Osteoblast (primary cell): Measurements from ENCODE around the gene ETS2. TPM values are rescaled to one million over a fixed set of nuclear protein-coding genes. Genes with fewer than 3 reads are reported as not detected.

Experiments
- DNase-seq: peaks from one replicate; pipeline ENCODE4 v3.0.0; 2011; ENCODE audit warnings: low spot score, mixed read lengths; ENCODE audit not compliant: insufficient read length; ENCODE audit errors: missing footprints
- H2AFZ ChIP-seq: 2 replicates; pipeline ENCODE4 v1.6.0; 2011; ENCODE audit warnings: mild to moderate bottlenecking, low read length
- H3K27ac ChIP-seq: 2 replicates; pipeline ENCODE4 v1.5.1; 2011; ENCODE audit warnings: mild to moderate bottlenecking, low read depth, low read length, moderate library complexity
- H3K27me3 ChIP-seq: 2 replicates; pipeline ENCODE4 v1.6.0; 2012; ENCODE audit warnings: mild to moderate bottlenecking, control low read depth, inconsistent platforms, low read length, moderate library complexity; ENCODE audit not compliant: insufficient read depth
- H3K36me3 ChIP-seq: 2 replicates; pipeline ENCODE4 v1.5.1; 2011; ENCODE audit warnings: mild to moderate bottlenecking, low read length, control low read depth, moderate library complexity; ENCODE audit not compliant: insufficient read depth
- H3K4me1 ChIP-seq: 2 replicates; pipeline ENCODE4 v1.5.1; 2011; ENCODE audit warnings: mild to moderate bottlenecking, low read length, control low read depth, moderate library complexity; ENCODE audit not compliant: insufficient read depth
- H3K4me2 ChIP-seq: 2 replicates; pipeline ENCODE4 v1.6.0; 2011; ENCODE audit warnings: mild to moderate bottlenecking, low read length; ENCODE audit not compliant: insufficient read depth
- H3K4me3 ChIP-seq: fragments of 200-600 bp; sonication (generic); 3 replicates; pipeline ENCODE4 v1.5.1; 2012; ENCODE audit warnings: mild to moderate bottlenecking, low read length, inconsistent platforms; ENCODE audit not compliant: insufficient read depth
- H3K79me2 ChIP-seq: 2 replicates; pipeline ENCODE4 v1.6.0; 2012; ENCODE audit warnings: mild to moderate bottlenecking, low read length, control low read depth, inconsistent platforms; ENCODE audit not compliant: insufficient read depth
- H3K9me3 ChIP-seq: 2 replicates; pipeline ENCODE4 v1.5.1; 2011; ENCODE audit warnings: low read depth, low read length, control low read depth
- H4K20me1 ChIP-seq: 2 replicates; pipeline ENCODE4 v1.6.0; 2012; ENCODE audit warnings: mild to moderate bottlenecking, low read length, control low read depth; ENCODE audit not compliant: insufficient read depth
- CTCF ChIP-seq: IDR thresholded peaks from 2 replicates; pipeline ENCODE4 v1.5.1; 2011; ENCODE audit warnings: mild to moderate bottlenecking, low read depth, low read length, moderate library complexity; ENCODE audit errors: extremely low read depth
- total RNA-seq: library from RNA; depleted of rRNA; stranded (reverse); fragments of >200 nt; gene quantifications from 2 replicates; pipeline ENCODE4 v1.2.3, GENCODE V29; 2012

The ETS2 gene
- total RNA-seq, 1 donor: 4.0 TPM

DNA sequence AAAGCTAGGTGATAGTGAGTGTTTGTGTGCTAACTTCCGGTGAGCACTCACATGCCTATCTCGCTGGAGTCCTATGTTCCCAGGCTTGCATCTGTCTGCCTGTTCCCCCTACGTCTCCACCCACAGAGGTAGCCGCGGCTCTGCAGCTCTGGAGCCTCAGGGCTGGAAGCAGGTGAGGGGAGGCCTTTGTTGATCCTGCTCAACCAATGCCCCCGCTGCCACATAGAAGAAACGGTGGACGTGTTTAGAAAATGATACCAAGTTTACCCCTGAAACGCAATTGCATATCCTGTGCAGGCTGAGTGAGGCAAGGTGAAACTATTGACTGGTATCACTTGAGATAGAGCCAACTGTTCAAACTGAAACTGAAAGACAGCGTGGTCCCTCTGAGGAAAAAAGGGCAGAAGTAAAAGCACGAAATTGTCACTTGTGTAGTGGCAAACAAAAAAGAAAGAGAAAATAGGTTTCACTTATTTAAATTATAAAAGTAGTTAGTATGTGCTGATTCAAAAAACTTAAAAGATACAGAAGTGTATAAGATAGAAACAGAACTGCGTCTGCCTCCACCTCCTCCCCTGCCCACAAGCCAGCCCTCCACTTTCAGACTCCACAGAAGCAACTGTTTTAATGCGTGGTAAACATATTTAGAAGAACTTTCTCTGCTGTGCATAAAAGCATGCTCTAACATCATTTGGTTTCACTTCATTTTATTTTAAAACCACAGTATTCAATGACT, 38.6 kb upstream of the ETS2 start:
- Histone ChIP-seq H3K4me3 (no peak overlapping the region), H3K79me2 (no peaks in the 10 kb centered on the region), H3K27me3 (no peaks in the 10 kb centered on the region), H3K4me2 (no peak overlapping the region), H4K20me1 (no peaks in the 10 kb centered on the region), H3K4me1 (peaks cover 20% of the 10 kb centered on the region), H3K9me3 (no peaks in the 10 kb centered on the region), H3K36me3 (no peaks in the 10 kb centered on the region), H3K27ac (no peak overlapping the region), H2AFZ (no peak overlapping the region)
- DNase-seq: no peak
- TF ChIP-seq CTCF: no peak

GRCh38 chr21:38768471-38769063, 37.2 kb upstream of the ETS2 start:
- H3K27me3 ChIP-seq: no peaks in the 10 kb centered on the region
- H3K27ac ChIP-seq: peak overlapping the region; percentile 94
- peak overlapping the region; percentile 5 for H2AFZ ChIP-seq

DNA sequence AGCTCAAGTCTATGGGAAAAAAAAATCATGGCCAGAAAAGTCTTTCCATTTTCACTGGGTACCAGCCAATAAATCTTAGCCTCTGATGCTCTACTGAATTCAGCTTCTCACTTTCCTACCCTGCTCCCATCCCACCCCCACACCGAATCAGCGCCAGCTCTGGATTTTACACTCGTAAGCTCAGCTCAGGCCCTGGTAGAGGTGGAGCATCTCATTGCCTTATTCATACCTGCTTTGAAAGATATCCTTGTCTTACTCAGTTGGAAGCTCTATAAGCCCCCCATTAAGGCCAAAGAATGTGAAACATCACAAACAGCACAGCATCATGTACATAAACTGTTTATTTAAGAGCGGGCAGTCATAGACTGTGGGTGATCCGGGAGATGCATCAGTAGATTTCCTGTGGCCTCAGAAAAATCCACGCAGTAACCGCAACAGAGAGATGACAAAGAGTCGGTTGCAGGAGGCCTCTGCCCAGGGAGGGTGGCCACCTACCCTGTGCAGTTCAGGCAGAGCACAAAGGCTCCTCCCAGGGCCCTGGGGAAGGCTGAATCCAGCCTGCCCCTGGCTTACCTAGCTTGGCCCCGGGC, 36.4 kb upstream of the ETS2 start:
- H3K27me3 ChIP-seq: no peaks in the 10 kb centered on the region
- peak; percentile 71 for DNase-seq
- peak overlapping the region; percentile 94 for H3K27ac ChIP-seq
- H3K79me2 ChIP-seq: no peaks in the 10 kb centered on the region
- H3K4me2 ChIP-seq: peak overlapping the region; percentile 41
- H3K4me1 ChIP-seq: peaks cover 36% of the 10 kb centered on the region
- no peak for TF ChIP-seq CTCF
- H3K9me3 ChIP-seq: no peaks in the 10 kb centered on the region
- no peak overlapping the region for H2AFZ ChIP-seq
- H3K36me3 ChIP-seq: no peaks in the 10 kb centered on the region
- H3K4me3 ChIP-seq: no peak overlapping the region
- no peaks in the 10 kb centered on the region for H4K20me1 ChIP-seq

More at GRCh38 chr21:38768471-38769063, 37.2 kb upstream of the ETS2 start:
- Histone ChIP-seq H3K9me3 (no peaks in the 10 kb centered on the region), H3K4me2 (peak overlapping the region; percentile 41), H3K36me3 (no peaks in the 10 kb centered on the region), H4K20me1 (no peaks in the 10 kb centered on the region), H3K4me1 (peaks cover 29% of the 10 kb centered on the region), H3K4me3 (no peak overlapping the region), H3K79me2 (no peaks in the 10 kb centered on the region)
- DNase-seq: peak; percentile 91
- TF ChIP-seq CTCF: no peak

DNA sequence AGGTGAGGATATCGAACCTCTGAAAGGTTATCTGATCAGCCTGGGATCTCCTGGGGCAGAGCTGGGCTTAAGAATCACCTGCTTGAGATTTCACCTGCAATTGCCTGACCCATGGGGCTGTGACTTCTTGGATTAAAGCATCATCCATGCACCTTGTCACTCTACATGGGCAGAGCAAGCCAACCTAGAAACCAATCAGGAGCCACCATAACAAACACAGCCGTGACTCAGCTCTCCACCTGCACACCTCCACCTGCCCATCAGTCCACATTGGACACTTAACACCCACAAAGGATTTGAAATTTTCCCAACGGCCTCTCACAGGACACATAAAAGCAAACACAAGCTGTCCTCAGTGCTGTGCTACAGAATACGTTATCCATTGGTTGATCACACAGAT, 35.1 kb upstream of the ETS2 start:
- Histone ChIP-seq H3K27me3 (no peaks in the 10 kb centered on the region), H3K4me3 (no peak overlapping the region), H3K36me3 (no peaks in the 10 kb centered on the region), H3K4me2 (no peak overlapping the region), H2AFZ (no peak overlapping the region), H4K20me1 (no peaks in the 10 kb centered on the region), H3K79me2 (no peaks in the 10 kb centered on the region), H3K9me3 (no peaks in the 10 kb centered on the region), H3K27ac (no peak overlapping the region), H3K4me1 (peaks cover 37% of the 10 kb centered on the region)
- no peak for TF ChIP-seq CTCF
- DNase-seq: no peak
